Stimulated activated naive CD4-positive, alpha-beta T cell (primary cell): ENCODE measurements around the gene ZNF132.
A peak's percentile ranks its signal among the peaks of the same experiment; 100 is the strongest.
"Not testable (repeated sequence)": the region's sequence is repeated elsewhere in the genome, so short reads cannot be mapped to it uniquely, and the experiment has no call there.

ENCODE experiments used
- DNase-seq, 6 experiments: peaks; one replicate each; lab custom pipeline; 2025; lab: John Stamatoyannopoulos, UW

The ZNF132 gene

DNA sequence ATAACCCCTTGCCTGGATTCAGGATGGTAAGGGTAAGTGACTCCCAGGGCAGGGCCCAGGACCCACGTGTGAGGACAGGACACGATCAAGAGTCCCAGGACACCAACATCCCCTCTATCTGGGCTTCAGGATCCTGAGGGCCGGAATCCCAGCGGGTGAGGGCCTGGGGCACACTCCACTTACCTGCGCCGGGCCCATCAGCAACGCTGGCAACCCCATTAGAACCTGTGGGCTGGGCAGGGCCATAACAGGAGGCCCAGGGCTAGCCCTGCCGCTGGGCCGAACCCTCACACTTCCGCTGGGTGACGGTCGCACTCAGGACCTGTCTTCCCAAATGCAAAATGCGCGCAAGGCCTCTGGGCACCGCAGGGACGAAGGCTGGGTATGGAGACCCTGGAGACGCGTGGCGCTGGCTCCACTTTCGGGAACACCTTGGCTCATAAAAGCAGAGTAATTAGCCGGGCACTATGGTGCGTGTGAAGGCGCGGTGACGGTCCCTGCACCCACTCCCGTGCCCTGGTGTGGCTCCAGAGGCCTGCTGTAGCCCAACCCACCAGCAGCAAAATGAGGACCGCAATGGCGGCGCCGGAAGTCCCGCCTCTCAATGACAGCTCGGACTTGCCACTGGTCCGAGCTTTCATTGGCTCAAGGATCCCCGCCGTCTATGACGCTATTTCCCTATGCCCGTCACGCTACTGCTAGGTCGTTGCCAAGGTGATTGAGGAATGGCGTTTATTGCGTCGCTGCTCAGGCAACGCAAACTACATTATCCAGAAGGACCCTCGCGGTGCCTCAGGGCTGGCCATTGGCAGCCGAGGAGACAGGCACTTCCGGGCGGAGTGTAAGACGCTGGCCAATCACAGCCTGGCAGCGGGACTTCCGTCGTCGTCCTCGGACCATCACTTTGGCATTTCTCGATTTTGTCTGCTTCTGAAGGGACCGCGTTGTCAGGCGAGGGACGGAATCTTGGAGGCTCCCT is at the start of gene ZNF132:
Gene ZNF132, minus strand, starts transcription at position 578 of the 979 bp plus-strand sequence. Its CDS starts 332 bp downstream, at position 246.
- peak; percentile 82 to 97 (median 94) for DNase-seq

DNA sequence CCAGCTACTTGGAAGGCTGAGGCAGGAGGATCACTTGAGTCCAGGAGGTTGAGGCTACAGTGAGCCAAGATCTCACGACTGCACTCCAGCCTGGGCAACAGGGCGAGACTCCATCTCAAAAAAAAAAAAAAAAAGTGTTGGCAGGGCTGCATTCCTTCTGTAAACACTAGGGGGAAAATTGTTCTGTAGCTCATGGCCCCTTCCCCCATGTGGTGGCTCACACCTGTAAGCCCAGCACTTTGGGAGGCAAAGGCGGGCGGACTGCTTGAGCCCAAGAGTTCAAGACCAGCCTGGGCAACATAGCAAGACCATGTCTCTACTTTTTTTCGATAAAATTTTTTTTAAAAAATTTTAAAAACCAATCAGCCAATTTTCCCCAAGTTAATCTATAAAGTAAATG is 44.4 kb upstream of the ZNF132 start:
- not testable (repeated sequence) for DNase-seq

DNA sequence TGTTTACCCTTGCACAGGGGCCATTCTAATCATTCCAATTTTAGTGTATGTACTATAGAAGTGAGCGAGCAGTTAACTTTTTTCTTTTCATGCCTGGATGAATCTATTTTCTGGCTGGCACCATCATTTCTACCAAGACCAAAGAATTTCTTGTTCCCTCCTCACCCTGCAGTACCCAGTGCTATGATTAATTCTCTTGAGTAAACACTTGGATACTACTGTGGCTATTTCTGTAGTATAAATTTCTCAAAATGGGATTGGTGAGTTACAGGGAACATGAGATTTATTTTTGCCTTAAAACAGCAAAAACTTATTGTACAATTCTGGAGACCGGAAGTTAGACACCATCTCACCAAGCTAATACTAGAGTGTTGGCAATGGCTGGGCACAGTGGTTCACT is 43.8 kb upstream of the ZNF132 start:
- DNase-seq: no peak

DNA sequence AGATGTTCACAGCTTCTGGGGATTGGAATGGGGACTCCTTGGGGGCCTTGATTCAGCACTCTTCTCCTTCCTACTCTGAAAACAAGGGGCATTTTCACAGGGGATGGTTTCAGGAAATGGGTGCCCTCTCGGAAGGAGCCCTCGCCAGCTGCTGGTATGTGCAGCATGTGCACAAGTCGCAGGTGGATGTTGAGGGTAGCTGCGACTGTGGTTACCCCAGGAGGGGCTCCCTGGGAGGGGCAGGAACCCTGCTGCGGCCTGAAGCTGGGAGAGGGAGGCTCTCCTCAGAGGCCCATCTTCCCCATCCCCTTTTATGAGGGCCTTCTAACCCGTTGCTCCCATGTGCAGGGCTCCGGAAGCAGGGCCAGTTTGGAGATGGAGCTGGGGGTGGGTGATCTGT is 42.4 kb upstream of the ZNF132 start:
- no peak for DNase-seq

DNA sequence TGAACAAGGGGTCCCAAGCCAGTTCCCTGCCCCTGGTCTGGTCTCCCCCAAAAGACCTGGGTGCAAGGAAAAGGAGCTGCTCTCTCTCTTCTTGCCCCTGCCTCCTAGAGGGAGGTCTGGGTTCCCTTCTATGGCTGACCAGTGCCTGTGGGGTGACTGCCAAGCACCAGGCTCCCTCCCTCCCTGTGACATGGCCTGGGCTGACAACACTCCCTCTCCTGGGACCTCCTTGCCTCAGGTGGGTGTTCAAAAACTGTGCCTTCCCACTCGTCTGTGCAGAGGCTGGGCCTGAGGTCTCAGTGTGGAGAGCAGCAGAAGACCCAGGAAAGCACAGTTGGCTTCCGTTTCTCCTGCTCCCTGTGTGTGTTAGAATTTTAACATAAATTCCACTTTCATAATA is 40.9 kb upstream of the ZNF132 start:
- DNase-seq: no peak

DNA sequence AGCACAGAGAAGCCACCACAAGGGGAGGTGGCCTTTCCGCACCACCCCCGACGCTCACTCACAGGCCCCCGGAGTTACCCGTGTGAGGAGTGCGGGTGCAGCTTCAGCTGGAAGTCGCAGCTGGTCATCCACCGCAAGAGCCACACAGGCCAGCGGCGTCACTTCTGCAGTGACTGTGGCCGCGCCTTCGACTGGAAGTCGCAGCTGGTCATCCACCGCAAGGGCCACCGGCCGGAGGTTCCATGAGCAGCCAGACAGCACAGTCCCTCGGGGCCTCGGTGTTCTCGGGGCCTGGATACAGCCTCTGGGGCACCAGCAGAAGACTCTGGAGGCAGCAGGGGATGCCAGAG is 40.5 kb upstream of the ZNF132 start:
- DNase-seq: no peak

DNA sequence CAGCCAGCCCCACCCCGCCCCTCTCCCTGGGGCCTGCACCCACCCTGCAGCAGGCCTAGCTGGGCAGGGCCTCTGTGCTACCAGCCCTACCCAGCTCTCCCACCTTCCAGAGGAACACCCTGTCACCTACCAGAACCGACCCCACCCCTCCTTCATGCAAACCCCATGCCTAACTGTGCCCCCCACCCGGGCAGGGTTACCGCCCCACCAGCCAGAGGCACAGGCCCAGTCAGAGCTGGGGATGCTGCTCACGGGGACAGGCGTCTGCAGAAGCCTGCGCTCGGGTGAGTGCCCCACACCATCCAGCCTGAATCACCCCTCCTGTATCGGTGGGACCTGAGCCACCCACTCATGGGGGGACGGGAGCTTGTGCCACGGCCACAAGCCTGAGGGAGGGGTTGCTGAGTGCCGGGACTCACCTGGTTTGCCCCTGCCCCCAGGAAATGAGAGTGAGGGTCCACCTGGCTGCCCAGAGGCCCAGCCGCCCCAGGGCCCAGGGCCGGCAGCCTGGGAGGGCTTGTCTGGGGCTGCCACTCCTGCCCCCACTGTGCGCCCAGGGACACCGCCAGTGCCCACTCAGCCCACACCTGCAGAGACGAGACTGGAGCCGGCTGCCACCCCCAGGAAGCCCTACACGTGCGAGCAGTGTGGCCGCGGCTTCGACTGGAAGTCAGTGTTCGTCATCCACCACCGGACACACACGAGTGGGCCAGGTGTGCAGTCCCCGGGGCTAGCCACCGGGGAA is 40.0 kb upstream of the ZNF132 start:
- no peak for DNase-seq

DNA sequence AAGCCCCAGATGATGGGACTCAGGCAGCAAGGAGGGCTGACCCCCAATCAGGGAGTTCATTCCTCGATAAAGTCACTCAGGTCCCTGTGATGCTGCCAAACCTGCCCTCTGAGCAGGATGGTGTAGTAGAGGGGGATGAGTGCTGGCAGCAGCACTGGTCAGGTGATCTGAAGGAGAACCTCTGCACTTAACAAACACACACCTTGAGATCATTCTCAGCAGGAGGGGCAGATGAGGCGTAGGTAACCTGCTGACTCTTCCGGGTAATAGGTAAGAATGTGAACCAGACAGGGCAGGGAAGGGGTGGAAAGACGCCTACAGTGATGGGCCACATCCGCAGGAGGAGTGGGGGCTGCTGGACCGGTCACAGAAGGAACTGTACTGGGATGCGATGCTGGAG is 39.4 kb upstream of the ZNF132 start:
- DNase-seq: no peak

DNA sequence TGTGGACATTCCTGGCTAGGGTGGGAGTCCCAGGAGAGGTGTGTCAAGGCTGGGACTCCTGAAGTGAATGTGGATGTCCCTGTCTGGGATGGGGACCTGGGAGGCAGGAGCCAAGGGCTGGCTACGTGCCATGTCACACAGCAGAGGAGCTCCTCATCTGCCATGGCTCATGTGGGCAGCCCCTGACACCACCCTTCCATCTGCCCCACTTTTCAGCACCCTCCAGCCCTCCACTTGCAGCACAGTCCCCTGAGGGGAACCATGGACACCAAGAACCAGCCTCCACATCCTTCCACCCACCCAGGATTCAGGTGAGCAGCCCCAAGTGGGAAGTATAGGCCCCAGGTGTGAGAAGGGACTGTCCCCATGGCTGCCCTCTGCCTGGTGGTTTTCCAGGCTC is 37.9 kb upstream of the ZNF132 start:
- DNase-seq: no peak

DNA sequence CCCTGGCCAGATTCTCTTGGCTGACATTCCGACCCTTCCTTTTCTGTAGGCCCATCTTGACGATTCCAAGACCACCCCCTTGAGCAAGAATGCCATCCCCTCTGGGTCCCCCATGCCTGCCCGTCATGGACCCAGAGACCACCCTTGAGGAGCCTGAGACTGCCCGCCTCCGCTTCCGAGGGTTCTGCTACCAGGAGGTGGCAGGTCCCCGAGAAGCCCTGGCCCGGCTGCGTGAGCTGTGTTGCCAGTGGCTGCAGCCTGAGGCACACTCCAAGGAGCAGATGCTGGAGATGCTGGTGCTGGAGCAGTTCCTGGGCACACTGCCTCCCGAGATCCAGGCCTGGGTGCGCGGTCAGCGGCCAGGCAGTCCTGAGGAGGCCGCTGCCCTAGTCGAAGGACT is 37.2 kb upstream of the ZNF132 start:
- DNase-seq: no peak

DNA sequence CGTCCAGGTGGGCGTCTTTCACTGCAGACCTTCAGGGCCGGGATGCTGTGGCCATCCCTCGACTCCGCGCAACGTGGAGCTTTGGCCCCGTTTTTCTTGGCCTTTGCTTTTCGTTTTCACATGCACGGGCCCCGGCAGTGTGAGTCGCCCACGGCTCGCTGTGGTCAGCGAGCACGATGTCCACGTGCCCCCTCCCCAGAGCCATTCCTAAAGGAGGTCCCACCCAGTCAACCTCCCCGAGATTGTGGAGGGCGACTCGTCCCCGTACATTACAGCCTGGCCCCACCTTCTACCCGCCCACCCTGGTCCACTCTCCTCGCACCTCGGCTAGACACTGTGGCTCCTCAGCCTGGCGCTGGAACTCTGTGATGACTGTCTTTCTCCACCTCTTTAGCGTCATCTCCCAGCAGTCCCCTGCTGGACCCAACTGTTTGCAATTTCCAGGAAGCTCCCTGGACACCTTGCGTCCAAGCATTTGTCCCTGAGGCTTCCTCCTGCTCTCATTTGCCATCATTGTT is 36.6 kb upstream of the ZNF132 start:
- DNase-seq: no peak

DNA sequence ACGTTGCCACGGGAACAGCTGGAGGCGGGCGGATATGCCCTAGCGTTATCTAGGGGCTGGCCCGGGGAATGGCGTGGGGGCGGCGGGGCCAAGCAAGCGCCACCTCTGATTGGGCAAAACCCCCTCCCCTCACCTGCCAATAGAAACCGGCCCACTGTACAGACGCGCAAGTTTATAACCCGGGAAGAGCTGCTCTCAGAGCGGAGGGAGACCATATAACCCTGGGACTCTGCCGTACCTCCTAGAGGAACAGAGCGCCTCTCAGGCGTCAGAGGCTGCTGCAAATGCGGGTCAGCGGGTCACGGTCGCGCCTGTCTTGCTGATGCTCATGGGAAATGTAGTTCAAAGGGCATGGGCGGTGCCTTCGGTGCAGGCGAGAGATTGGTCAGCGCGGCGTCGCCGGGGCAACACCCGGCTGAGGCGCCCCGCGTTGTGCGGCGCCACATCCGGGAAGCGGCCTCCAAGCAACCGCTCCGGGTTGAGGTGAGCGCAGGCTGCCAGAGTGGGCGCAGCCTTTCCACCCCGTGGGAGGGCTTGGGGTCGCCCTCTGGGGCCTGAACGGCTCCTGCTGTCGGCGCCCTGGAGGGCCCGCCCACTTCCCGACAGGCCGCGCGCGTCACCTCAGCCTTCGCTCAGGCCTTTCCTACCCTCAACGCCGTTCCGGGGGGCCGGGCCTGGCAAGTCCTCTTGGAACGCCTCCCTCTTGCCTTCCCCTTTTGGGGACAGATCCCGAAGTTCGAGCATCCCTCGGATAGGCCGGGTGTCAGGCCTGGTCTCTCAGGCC is 36.0 kb upstream of the ZNF132 start, which contains the start of gene ZNF446:
Gene ZNF446, plus strand, starts transcription at position 639 of the 784 bp plus-strand sequence. CDS start 867 bp downstream, outside the sequence.
- peak; percentile 91 to 96 (median 95) for DNase-seq

DNA sequence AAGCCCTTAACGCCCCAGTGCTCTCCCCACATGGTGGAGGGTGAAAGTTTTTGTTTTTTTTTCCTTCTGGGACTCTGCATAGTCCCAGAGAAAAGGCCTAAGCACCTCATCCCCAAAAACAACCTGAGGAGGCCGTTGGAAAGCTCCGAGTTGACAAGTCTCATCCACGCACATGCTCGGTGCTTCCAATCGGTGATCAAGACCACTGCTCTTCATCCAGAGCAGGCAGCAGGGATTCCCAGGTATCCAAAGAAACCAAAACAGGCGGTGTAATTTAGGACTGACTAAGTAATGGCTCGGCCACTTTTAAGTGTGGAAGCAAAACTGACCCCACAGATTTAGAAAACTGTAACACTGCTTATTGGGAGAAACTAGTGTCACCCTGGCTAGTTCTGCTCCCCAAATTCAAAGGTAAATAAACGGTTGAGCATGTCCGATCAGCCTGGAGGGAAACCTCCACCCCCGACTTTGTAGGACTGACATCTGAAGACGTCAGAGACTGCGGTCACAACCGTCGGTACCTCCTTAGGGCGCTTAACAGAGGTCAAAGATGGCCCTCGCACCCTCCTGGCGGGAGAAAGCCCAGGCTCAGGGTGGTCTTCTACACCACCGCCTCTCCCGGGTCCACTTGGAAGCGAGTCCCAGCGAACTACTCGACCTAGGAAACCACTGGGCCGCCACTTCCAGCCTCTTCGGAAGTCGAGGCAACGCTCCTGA is 35.2 kb upstream of the ZNF132 start:
- peak in 1 of 6 experiments; percentile 56 for DNase-seq

DNA sequence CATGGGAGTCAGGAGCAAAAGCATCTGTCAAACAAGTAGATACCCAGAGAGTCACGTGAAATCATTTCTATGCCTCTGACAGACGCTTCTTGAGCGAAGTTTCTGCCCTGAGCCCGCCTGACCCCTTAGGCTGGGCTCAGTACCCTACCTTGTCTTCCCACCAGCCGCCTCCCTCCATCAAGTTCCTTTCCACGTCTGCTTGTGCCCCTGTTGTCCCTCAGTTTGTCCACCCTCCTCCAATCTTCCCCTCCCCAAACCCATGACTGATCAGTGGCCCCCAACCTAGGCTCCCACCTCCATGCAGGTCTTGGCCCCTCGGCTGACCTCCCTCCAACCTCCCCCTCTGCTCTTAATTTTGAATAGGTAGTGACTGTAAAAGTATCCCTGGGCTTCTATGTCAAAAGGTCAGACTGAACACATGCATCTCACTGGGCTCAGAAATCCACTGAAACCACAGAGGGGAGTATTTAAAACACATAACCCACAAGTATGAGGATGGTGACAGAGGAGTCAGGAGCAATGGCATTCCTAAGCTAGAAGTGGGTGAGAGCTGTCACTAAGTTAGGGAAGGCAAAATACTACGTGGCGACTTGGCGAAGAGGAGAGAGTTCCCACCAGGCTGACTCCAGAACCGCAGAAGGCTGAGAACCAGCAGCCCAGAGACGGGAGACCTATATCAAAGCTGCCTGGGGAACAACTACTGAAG is 34.5 kb upstream of the ZNF132 start:
- no peak for DNase-seq

DNA sequence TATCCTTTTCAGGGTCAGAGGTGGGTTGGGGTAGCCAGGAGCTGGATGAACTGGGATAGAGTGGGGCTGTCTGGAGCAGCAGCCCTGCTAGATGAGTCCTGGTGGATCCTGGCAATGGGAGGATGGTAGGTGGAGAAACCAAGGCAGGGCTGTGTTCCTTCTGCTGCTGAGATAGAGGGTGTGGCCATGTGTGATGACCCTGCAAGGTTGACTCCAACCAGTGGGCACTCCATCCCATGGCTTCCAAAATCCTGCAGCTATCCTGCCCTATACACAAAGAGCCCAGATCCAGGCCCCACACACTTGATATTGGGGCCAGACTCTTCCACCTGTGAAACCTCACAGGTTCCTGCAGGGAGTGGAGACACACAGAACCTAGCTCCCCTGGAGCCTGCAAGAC is 33.8 kb upstream of the ZNF132 start:
- no peak for DNase-seq

DNA sequence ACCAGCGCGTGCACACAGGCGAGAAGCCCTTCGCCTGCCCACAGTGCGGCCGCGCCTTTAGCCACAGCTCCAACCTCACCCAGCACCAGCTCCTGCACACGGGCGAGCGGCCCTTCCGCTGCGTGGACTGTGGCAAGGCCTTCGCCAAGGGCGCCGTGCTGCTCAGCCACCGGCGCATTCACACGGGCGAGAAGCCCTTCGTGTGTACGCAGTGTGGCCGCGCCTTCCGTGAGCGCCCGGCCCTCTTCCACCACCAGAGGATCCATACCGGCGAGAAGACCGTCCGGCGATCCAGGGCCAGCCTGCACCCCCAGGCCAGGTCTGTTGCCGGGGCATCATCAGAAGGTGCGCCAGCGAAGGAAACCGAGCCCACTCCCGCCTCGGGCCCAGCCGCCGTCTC is 31.8 kb upstream of the ZNF132 start:
- no peak for DNase-seq

DNA sequence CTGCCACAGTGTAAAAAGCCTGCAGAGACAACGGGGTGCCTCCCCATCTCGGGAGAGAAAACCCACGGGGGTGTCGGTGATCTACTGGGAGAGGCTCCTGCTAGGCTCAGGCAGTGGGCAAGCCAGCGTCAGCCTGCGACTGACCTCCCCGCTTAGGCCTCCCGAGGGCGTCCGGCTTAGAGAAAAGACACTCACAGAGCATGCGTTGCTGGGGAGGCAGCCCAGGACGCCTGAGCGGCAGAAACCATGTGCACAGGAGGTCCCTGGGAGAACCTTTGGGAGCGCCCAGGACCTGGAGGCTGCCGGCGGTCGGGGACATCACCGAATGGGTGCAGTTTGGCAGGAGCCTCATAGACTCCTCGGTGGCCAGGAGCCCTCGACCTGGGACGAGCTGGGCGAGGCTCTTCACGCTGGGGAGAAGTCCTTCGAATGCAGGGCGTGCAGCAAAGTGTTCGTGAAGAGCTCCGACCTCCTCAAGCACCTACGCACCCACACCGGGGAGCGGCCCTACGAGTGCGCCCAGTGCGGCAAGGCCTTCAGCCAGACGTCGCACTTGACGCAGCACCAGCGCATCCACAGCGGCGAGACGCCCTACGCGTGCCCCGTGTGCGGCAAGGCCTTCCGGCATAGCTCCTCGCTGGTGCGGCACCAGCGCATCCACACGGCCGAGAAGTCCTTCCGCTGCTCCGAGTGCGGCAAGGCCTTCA is 31.0 kb upstream of the ZNF132 start:
- DNase-seq: not testable (repeated sequence)

DNA sequence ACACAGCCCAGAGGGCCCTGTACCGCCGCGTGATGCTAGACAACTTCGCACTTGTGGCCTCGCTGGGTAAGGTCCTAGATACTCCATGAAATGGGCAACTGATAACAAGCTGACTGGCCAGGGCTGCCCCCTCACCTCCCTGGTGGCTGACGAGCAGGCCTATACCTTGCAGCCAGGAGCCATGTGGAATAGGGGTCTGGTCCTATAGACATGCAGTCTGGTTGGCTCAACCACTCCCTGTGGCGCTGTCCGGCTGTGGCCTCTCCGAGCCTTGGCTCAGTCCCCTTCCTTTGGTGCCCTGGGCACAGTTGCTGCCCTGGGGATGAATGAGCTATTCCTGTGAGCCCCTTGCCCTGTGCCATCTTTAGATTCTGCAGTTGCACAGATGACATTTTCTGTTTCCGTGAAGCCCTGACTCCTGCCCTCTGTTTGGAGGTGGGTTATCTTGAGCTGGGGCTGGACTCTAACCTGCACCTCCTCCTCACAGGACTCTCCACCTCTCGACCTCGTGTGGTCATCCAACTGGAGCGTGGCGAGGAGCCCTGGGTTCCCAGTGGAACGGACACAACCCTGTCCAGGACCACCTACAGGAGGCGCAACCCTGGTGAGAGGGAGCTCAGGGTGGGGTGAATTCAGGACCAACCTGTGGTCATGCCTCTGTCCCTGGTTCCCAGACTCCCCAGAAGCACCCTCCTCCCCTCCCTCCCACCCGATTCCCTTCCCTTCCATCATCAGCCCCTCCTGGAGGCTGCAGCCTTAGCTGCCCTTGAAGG is 29.5 kb upstream of the ZNF132 start:
- no peak for DNase-seq

DNA sequence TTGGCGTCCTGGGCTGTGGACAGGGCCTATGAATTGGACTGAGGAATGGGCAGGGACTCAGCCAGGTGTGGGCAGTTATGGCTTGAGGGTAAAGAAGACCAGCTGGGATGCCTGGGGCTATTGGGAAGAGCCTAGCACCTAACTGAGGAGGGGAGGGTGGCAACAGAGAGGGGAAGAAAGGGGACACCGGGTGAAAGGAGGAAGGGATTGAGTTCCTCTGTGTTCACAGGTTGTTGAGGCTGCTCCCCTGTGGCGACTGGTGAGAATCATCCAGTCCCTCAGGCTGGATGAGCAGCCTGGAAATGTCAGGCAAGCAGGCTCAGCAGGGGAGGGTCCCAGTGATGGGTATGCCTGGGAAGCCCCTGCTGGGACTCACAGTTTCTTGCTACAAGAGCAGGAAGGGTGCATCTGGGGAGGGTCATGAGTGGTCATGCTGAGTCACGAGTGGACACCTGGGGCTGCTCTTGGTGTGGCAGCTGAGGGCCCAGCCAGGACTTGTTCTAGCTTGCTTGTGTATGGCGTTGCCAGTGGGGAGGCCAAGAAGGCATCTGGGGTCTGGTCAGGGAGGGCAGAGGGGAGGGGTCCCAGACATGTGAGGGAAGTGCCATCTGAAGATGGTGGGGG is 28.4 kb upstream of the ZNF132 start:
- DNase-seq: no peak
